SU-DHL-6 (cell line): ENCODE measurements around the gene CD3G.

Experiments used
- CTCF ChIP-seq: fragments of 200-600 bp; sonication (generic); IDR thresholded peaks from one replicate; pipeline ENCODE4 v1.5.1; 2017; ENCODE audit warnings: antibody characterized with exemption, mild to moderate bottlenecking, low read length, moderate library complexity; ENCODE audit not compliant: insufficient read depth, poor library complexity, severe bottlenecking
- EZH2phosphoT487 ChIP-seq: fragments of 200-600 bp; sonication (generic), shearing (Covaris generic); conservative IDR thresholded peaks from 2 replicates; pipeline ENCODE4 v1.6.1; 2018; ENCODE audit warnings: mild to moderate bottlenecking, antibody characterized with exemption, low read length, moderate library complexity, mixed read lengths

GRCh38 chr11:118301600-118302195 lies 42.4 kb upstream of the CD3G start:
- TF ChIP-seq CTCF, result no peak
- no peak for TF ChIP-seq EZH2phosphoT487
